Esophagus (tissue), 2 donors: ENCODE data around the gene XAB2. TPM values are rescaled to one million over a fixed set of nuclear protein-coding genes. Genes with fewer than 3 reads are reported as not detected.

Source experiments
- H3K27ac ChIP-seq, 2 donors: one replicate each; pipeline ENCODE4 v1.5.1; 2013; ENCODE audit warnings: low read depth in 2 of 2, mild to moderate bottlenecking in 2 of 2, inconsistent platforms in 1 of 2, low read length in 1 of 2, moderate library complexity in 1 of 2
- H3K27me3 ChIP-seq, 2 donors: one replicate each; pipeline ENCODE4 v1.6.1; 2013; ENCODE audit warnings: low read length in 2 of 2, control low read depth in 1 of 2, mild to moderate bottlenecking in 1 of 2; ENCODE audit not compliant: insufficient read depth in 2 of 2, control insufficient read depth in 1 of 2
- H3K36me3 ChIP-seq, 2 donors: one replicate each; pipeline ENCODE4 v1.6.1; 2013; ENCODE audit warnings: low read length in 1 of 2; ENCODE audit not compliant: control insufficient read depth in 2 of 2, insufficient read depth in 2 of 2
- H3K4me1 ChIP-seq, 2 donors: one replicate each; pipeline ENCODE4 v1.6.1; 2013; ENCODE audit warnings: low read length in 1 of 2; ENCODE audit not compliant: control insufficient read depth in 2 of 2, insufficient read depth in 2 of 2
- H3K4me3 ChIP-seq, 2 donors: one replicate each; pipeline ENCODE4 v1.5.1; 2013; ENCODE audit warnings: low read length in 2 of 2, mild to moderate bottlenecking in 2 of 2, low read depth in 1 of 2, moderate library complexity in 1 of 2
- H3K9me3 ChIP-seq, 2 donors: one replicate each; pipeline ENCODE4 v1.6.1; 2013; ENCODE audit warnings: mild to moderate bottlenecking in 2 of 2, low read depth in 1 of 2, low read length in 1 of 2, moderate library complexity in 1 of 2; ENCODE audit not compliant: control insufficient read depth in 2 of 2, insufficient read depth in 1 of 2
- WGBS, 2 donors: extraction: QIAGEN DNeasy Blood & Tissue Kit; methylation state at CpG; one replicate each; pipeline ENCODE4 v1.1.7; 2013; 5-methylcytosine and 5-hydroxymethylcytosine counted together
- polyA plus RNA-seq, 2 donors: library from polyadenylated mRNA; stranded (reverse); fragments of 200-250 nt; gene quantifications; one replicate each; pipeline ENCODE4 v1.2.3, GENCODE V29; 2013
- donor health status: healthy with polysubstance abuse.
- donor health status: Bipolar disorder and iron deficiency.

Gene XAB2
- polyA plus RNA-seq: 10 to 100 TPM; 26.9 to 28.1 TPM

DNA sequence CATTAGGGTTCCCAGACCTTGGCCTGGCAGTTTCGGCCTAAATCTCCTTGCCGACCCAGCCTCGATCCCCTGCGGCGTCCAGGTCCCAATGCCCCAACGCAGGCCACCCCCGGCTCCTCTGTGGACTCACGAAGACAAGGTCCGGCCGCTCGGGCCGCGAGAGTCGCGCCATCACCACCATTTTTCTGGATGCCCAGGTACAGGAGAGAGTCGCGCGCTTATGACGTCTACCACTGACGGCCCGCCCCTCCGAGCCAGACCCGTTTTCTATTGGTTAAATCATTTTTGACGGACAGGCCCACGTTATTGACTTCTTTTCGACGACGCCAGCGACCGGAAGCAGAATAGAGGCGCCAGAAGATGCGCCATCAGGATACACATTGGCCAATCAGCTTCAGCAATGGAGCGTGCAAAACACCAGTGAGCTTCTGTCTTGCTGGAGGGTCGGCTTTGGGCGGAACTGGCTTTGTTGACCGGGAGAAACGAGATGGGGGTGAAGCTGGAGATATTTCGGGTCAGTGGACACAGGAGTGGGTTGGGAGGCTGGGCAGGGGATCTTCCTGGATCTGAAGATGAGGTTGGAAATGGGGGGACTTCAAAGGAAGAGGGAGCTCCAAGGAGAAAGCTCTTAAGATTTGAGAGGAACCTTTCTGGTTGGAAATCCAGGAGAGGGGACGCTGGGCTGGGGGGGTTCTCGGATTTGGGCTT, at the start of gene XAB2, which contains the start of gene PET100:
XAB2 (minus strand) TSS at position 199 of the 708 bp plus-strand sequence; CDS start at position 181, 18 bp downstream.
PET100 (plus strand) TSS at position 447 of the 708 bp plus-strand sequence; CDS start at position 488, 41 bp downstream.
- Histone ChIP-seq H3K27ac (peak within 1 kb of the TSS; percentile 67 to 88), H3K27me3 (no peaks in the 10 kb centered on the region), H3K4me1 (peaks cover 9 to 19% of the 10 kb centered on the region in 2 donors), H3K4me3 (peak within 1 kb of the TSS; percentile 93 to 95), H3K9me3 (no peaks in the 10 kb centered on the region), H3K36me3 (peaks cover 0 to 30% of the 10 kb centered on the region in 2 donors)
- 0% methylated on average over 40 of the region's 40 CpGs for WGBS, 2 donors

DNA sequence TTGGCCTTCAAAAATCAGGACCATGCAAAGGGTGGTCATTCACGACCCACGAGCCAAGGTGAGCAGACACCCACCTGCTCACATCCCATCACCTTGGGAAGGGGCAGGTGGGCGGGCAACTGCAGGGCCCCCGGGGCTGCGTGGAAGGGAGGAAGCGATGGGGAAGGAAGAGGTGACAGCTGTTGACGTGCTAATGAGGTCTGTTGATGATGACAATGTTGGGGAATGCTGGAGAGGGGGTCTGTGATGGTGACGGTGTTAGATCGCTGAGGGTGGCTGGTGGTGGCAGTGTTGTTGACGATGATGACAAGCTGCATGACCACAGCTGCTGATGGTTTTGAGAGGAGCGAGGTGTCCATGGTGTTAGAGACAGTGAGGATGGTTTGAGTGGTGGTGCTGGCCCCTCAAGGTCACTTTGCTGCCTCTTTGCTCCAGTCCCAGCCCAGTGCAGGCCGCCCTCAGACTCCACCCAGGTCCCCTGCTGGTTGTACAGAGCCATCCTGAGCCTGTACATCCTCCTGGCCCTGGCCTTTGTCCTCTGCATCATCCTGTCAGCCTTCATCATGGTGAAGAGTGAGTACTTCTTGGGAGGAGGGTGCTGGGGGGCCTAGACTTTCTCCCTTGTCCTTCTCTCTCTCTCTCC, 48.4 kb upstream of the XAB2 start:
- no peak overlapping the region for H3K27ac ChIP-seq
- H3K4me3 ChIP-seq: no peak overlapping the region
- 50 to 54% methylated on average over 12 of the region's 12 CpGs for WGBS, 2 donors
- H3K9me3 ChIP-seq: no peaks in the 10 kb centered on the region
- peaks cover 0 to 7% of the 10 kb centered on the region in 2 donors for H3K36me3 ChIP-seq
- H3K4me1 ChIP-seq: peaks cover 0 to 21% of the 10 kb centered on the region in 2 donors
- no peaks in the 10 kb centered on the region for H3K27me3 ChIP-seq

DNA sequence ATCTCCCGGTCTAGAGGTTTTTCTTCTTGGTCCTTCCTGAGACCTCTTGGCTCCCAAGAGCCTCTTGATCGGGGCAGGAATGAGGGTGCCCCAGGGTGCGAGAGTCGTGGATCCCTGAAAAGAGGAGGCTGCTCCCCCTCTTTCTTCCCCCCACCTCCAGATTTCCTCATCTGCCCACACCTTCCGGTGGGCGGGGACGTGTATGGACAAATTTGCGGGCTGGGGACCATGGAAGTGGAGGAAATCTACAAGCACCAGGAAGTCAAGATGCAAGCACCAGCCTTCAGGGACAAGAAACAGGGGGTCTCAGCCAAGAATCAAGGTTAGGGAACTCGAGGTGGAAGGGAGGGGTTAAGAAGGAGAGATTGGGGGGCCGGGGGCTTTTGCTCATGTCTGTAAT, 47.5 kb upstream of the XAB2 start, which contains the start of gene MCEMP1:
MCEMP1 (plus strand) TSS at position 237 of the 400 bp plus-strand sequence; CDS start at position 268, 31 bp downstream.
- Histone ChIP-seq H3K27me3 (no peaks in the 10 kb centered on the region), H3K4me3 (no peak within 1 kb of the TSS), H3K9me3 (no peaks in the 10 kb centered on the region), H3K27ac (no peak within 1 kb of the TSS), H3K4me1 (peaks cover 0 to 14% of the 10 kb centered on the region in 2 donors), H3K36me3 (no peaks in the 10 kb centered on the region)
- 28 to 35% methylated on average over 10 of the region's 10 CpGs for WGBS, 2 donors

DNA sequence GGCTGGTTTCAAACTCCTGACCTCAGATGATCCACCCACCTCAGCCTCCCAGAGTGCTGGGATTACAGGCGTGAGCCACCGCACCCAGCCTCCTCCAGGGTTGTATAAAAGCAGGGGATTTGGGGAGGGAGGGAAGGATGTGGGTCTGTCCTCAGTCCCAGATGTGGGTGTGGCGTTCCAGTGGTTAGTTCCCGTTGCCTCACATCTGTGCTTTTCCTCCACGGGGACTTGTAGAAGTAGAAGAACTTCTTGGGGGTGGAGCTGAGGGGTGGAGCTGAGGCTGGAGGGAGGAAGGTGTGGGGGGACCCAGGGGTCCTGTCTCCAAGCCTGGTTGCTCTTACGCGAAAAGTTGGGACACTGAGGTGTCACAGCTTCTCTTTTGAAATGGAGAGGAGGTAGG, 47.0 kb upstream of the XAB2 start:
- Histone ChIP-seq H3K36me3 (no peaks in the 10 kb centered on the region), H3K4me3 (no peak overlapping the region), H3K27me3 (no peaks in the 10 kb centered on the region), H3K4me1 (peaks cover 0 to 10% of the 10 kb centered on the region in 2 donors), H3K27ac (no peak overlapping the region), H3K9me3 (no peaks in the 10 kb centered on the region)
- 31 to 35% methylated on average over 5 to 7 of the region's 7 CpGs for WGBS, 2 donors

DNA sequence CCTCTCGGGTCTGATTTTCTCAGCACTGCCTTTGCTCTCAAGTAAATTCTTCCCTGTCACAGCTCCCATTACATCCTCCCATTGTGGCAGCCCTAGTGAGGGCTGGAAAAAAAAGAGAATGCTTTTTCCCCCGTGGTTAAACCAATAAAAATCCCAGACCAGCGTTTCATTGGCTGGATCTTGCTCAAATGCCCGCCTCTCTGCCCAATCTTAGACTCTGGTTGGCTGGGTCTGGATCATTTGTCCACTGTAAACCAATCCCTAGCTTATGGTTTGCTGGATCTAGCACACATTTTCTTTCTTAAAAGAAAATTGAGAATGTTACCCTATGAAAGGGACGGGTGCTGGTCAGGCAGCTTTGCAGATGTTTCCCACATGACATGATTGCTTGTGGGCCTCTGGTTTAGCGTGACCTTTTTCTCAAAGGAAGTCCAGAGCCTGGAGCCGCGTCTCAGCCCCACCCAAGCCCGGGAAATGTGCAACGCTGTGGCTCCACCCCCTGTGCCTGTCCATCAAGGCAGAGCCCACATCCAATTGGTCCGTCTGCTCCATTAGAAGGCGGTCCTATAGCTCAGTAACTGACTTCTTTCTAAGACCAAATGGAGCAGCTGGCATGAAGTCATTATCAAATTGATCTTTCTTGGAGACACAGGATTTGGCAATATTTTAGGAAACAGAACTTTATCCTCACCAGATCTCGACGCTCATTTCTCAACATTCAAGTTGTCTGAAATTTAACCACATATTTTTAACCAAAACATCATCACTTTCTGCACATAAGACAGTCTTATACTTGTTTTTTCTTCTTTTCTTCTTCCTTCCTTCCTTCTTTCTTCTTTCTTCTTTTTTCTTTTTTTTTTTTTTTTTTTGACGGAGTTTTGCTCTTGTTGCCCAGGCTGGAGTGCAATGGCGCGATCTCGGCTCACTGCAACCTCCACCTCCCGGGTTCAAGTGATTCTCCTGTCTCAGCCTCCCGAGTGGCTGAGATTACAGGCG, 45.0 kb upstream of the XAB2 start:
- 50 to 58% methylated on average over 21 of the region's 21 CpGs for WGBS, 2 donors
- Histone ChIP-seq H3K27ac (no peak overlapping the region), H3K4me3 (peak overlapping the region in 1 of 2 donors; percentile 5), H3K27me3 (no peaks in the 10 kb centered on the region), H3K36me3 (no peaks in the 10 kb centered on the region), H3K9me3 (no peaks in the 10 kb centered on the region), H3K4me1 (peaks cover 0 to 3% of the 10 kb centered on the region in 2 donors)

DNA sequence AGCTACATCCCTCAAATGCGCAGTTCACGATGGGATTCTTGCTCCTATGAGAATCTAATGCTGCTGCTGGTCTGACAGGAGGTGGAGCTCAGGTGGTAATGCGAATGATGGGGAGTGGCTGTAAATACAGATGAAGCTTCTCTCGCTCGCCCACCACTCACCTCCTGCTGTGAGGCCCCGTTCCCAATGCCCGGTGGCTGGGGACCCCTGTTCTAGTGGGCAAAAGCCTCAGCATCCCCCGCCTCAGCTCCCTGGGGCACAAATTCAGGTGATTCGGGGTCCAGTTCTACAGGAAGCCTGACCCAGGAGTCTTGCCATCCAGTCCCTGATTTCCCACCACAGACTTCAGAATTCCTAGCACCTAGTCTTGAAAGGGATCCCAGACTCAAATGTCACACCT, 43.2 kb upstream of the XAB2 start:
- no peaks in the 10 kb centered on the region for H3K27me3 ChIP-seq
- no peak overlapping the region for H3K4me3 ChIP-seq
- 44 to 47% methylated on average over 9 of the region's 9 CpGs for WGBS, 2 donors
- no peaks in the 10 kb centered on the region for H3K36me3 ChIP-seq
- no peaks in the 10 kb centered on the region for H3K4me1 ChIP-seq
- no peaks in the 10 kb centered on the region for H3K9me3 ChIP-seq
- H3K27ac ChIP-seq: no peak overlapping the region

DNA sequence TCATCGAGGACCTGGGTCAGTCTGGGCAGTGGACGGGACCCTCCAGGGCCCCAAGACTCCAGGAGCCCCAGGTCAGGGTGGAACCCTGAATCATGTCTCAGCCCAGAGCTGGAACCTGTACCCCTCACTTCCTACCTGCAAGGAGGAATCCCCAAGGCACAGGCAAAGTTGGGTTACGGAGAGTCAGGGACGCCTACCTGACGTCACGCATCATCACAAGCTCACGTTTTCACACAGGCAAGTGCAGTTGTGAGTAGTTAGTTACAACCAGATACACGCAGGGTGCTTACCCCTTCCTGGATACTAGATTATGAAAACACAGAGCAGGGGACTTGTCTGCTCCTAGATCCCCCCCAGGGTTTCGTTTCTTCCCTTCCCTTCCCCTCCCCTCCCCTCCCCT, 41.4 kb upstream of the XAB2 start:
- Histone ChIP-seq H3K27ac (no peak overlapping the region), H3K27me3 (no peaks in the 10 kb centered on the region), H3K36me3 (no peaks in the 10 kb centered on the region), H3K4me1 (no peaks in the 10 kb centered on the region), H3K4me3 (no peak overlapping the region), H3K9me3 (no peaks in the 10 kb centered on the region)
- 27 to 30% methylated on average over 9 of the region's 9 CpGs for WGBS, 2 donors

DNA sequence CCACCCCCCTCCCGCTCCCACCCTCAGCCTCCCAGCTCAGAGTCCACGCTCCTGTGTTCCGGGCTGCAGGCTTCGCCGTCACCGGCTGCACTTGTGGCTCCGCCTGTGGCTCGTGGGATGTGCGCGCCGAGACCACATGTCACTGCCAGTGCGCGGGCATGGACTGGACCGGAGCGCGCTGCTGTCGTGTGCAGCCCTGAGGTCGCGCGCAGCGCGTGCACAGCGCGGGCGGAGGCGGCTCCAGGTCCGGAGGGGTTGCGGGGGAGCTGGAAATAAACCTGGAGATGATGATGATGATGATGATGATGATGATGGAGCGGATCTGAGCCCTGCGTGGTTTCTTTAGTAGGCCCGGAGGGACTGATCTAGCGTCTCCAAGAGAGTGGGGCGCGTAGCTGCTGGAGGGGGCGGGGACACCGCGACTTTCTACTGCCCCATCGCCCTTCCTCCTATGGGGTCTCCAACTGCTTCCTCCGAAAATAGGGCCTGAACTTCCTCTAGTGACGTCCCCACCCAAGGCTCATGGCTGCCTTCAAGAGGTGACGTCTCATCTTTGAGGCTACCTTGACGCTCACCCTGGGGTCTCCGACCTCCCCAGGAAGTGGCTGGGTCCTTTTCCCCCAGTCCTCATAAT, 40.9 kb upstream of the XAB2 start:
- 3% methylated on average over 43 of the region's 43 CpGs for WGBS, 2 donors

DNA sequence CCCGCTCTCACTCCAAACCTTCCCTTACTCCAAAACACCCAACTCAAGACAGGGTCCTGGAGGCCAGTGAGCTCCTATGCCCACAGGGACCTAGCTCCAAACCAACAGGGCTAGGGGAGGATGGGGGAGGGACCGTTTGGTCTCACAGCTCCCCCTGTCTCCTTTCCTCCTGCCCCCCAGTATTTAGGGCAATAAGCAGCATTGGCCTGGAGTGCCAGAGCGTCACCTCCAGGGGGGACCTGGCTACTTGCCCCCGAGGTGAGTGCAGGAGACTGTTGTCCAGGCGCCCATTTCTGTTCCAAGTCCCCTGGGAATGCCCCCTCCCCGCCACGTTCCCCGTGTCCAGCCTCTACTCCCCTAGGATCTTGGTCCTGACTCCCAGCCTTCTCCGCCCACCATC, 40.3 kb upstream of the XAB2 start:
- Histone ChIP-seq H3K36me3 (no peaks in the 10 kb centered on the region), H3K4me1 (no peaks in the 10 kb centered on the region), H3K9me3 (no peaks in the 10 kb centered on the region), H3K4me3 (no peak overlapping the region), H3K27me3 (no peaks in the 10 kb centered on the region), H3K27ac (no peak overlapping the region)
- WGBS, 2 donors: 29 to 34% methylated on average over 9 of the region's 9 CpGs

More for the DNA sequence above, 40.9 kb upstream of the XAB2 start:
- no peak overlapping the region for H3K27ac ChIP-seq
- no peaks in the 10 kb centered on the region for H3K9me3 ChIP-seq
- no peaks in the 10 kb centered on the region for H3K27me3 ChIP-seq
- H3K4me1 ChIP-seq: no peaks in the 10 kb centered on the region
- no peaks in the 10 kb centered on the region for H3K36me3 ChIP-seq
- H3K4me3 ChIP-seq: no peak overlapping the region
